ENCODE results near the gene CSH2.

CSH2 gene

GRCh38 chr17:63827002-63827800 lies 46.3 kb downstream of the CSH2 start, which contains the start of the genes FTSJ3 and PSMC5 (continued):
- TF ChIP-seq EGR2 (tag by site-specific recombination; IDR thresholded peaks at IDR 0.05; ENCODE audit: low read depth) (0 out of 2 replicates have a peak, but pooled peaks have one; percentile 23), ZNF623 (tag by site-specific recombination; IDR thresholded peaks at IDR 0.05) (peak; percentile 7; the same call in 1 of the 2 replicates), ZNF555 (tag by site-specific recombination; conservative IDR thresholded peaks at IDR 0.05) (no peak), PRDM10 (tag by site-specific recombination; IDR thresholded peaks at IDR 0.05) (peak; percentile 74; the same call in 1 of the 2 replicates), ZSCAN18 (tag by site-specific recombination; IDR thresholded peaks at IDR 0.05) (no peak), PBX3 (CRISPR knock-in tag; IDR thresholded peaks at IDR 0.05) (no peak; the same call in 1 of the 2 replicates), ZNF777 (tag by site-specific recombination; IDR thresholded peaks at IDR 0.05; ENCODE audit: borderline replicate concordance) (no peak), ZNF658 (tag by site-specific recombination; IDR thresholded peaks at IDR 0.05) (no peak), ZNF449 (tag by site-specific recombination; IDR thresholded peaks at IDR 0.05) (no peak), ZNF324 (tag by site-specific recombination; IDR thresholded peaks at IDR 0.05) (peak; percentile 54; the same call in 1 of the 2 replicates), ZNF558 (tag by site-specific recombination; IDR thresholded peaks at IDR 0.05) (no peak), ZNF426 (tag by site-specific recombination; IDR thresholded peaks at IDR 0.05) (no peak), ZNF654 (tag by site-specific recombination; IDR thresholded peaks at IDR 0.05; ENCODE audit: low read depth) (no peak), OSR2 (tag by site-specific recombination; IDR thresholded peaks at IDR 0.05) (no peak), ZNF214 (tag by site-specific recombination; IDR thresholded peaks at IDR 0.05; ENCODE audit: borderline replicate concordance) (no peak), SCRT2 (tag by site-specific recombination; IDR thresholded peaks at IDR 0.05) (no peak), ZNF692 (tag by site-specific recombination; IDR thresholded peaks at IDR 0.05) (no peak), PATZ1 (tag by site-specific recombination; IDR thresholded peaks at IDR 0.05) (no peak; the same call in 1 of the 2 replicates), SETDB1 (IDR thresholded peaks at IDR 0.05; ENCODE audit: insufficient read length, low read length) (no peak), ZNF791 (tag by site-specific recombination; IDR thresholded peaks at IDR 0.05) (no peak), GLIS2 (tag by site-specific recombination; IDR thresholded peaks at IDR 0.05) (no peak), ZNF600 (tag by site-specific recombination; IDR thresholded peaks at IDR 0.05) (peak; percentile 96), ZNF76 (tag by site-specific recombination; IDR thresholded peaks at IDR 0.05; ENCODE audit: borderline replicate concordance, low read depth) (peak; percentile 88), ZNF747 (tag by site-specific recombination; IDR thresholded peaks at IDR 0.05) (no peak), ZNF221 (tag by site-specific recombination; IDR thresholded peaks at IDR 0.05; ENCODE audit: borderline replicate concordance) (no peak), ZNF548 (tag by site-specific recombination; IDR thresholded peaks at IDR 0.05) (no peak), ZNF670 (tag by site-specific recombination; IDR thresholded peaks at IDR 0.05; ENCODE audit: low read depth) (no peak)

Data from HEK293 (cell line).